Liver (tissue), 9 donors: ENCODE data around the gene STK17A. TPM values are rescaled to one million over a fixed set of nuclear protein-coding genes. Genes with fewer than 3 reads are reported as not detected.
A peak's percentile ranks its signal among the peaks of the same experiment; 100 is the strongest.

Experiments
- DNase-seq: peaks from one replicate; pipeline ENCODE4 v3.0.0-alpha.2; 2017; ENCODE audit warnings: low spot score
- H3K27ac ChIP-seq, 2 donors: one replicate each; pipeline ENCODE4 v1.7.0; 2013; ENCODE audit warnings: inconsistent platforms in 2 of 2, low read length in 2 of 2, control low read depth in 1 of 2, low read depth in 1 of 2, mild to moderate bottlenecking in 1 of 2
- H3K27me3 ChIP-seq, 4 donors: one replicate each; pipeline versions ENCODE4 v1.6.1 to v1.7.0; 2013; ENCODE audit warnings: low read length in 3 of 4, inconsistent platforms in 1 of 4, mild to moderate bottlenecking in 1 of 4, moderate library complexity in 1 of 4; ENCODE audit not compliant: control insufficient read depth in 4 of 4, insufficient read depth in 4 of 4
- H3K36me3 ChIP-seq, 4 donors: one replicate each; pipeline versions ENCODE4 v1.6.1 to v1.7.0; 2013; ENCODE audit warnings: low read length in 3 of 4, mild to moderate bottlenecking in 3 of 4, low read depth in 1 of 4, moderate library complexity in 1 of 4; ENCODE audit not compliant: control insufficient read depth in 4 of 4, insufficient read depth in 3 of 4
- H3K4me1 ChIP-seq, 4 donors: one replicate each; pipeline versions ENCODE4 v1.6.1 to v1.7.0; 2013; ENCODE audit warnings: low read length in 3 of 4, mild to moderate bottlenecking in 3 of 4, moderate library complexity in 1 of 4; ENCODE audit not compliant: control insufficient read depth in 4 of 4, insufficient read depth in 4 of 4
- H3K4me3 ChIP-seq, 3 donors: one replicate each; pipeline versions ENCODE4 v1.6.1 to v1.7.0; 2013; ENCODE audit warnings: low read length in 3 of 3, control low read depth in 1 of 3, low read depth in 1 of 3, mild to moderate bottlenecking in 1 of 3
- H3K9ac ChIP-seq, 2 donors: one replicate each; pipeline ENCODE4 v1.7.0; 2013; ENCODE audit warnings: low read length in 2 of 2, mild to moderate bottlenecking in 2 of 2, moderate library complexity in 2 of 2, control low read depth in 1 of 2, low read depth in 1 of 2
- H3K9me3 ChIP-seq, 4 donors: one replicate each; pipeline versions ENCODE4 v1.6.1 to v1.7.0; 2013; ENCODE audit warnings: low read length in 3 of 4; ENCODE audit not compliant: control insufficient read depth in 4 of 4
- ATF3 ChIP-seq: IDR thresholded peaks from 2 replicates; pipeline ENCODE4 v1.6.1; 2016; ENCODE audit warnings: antibody characterized with exemption
- CTCF ChIP-seq: fragments of 150-350 bp; IDR thresholded peaks from 2 replicates; pipeline ENCODE4 v1.5.1; 2017; ENCODE audit warnings: improper control_type of control experiment, low read depth, low read length; ENCODE audit not compliant: missing input control
- EGR1 ChIP-seq, 2 donors: IDR thresholded peaks; 2 replicates each; pipeline ENCODE4 v1.6.1; 2016 to 2018; ENCODE audit warnings: antibody characterized with exemption in 2 of 2, low read depth in 2 of 2
- FOXA1 ChIP-seq: IDR thresholded peaks from 2 replicates; pipeline ENCODE4 v1.6.1; 2016; ENCODE audit warnings: antibody characterized with exemption
- FOXA2 ChIP-seq: IDR thresholded peaks from 2 replicates; pipeline ENCODE4 v1.6.1; 2016; ENCODE audit warnings: antibody characterized with exemption
- GABPA ChIP-seq, 2 donors: IDR thresholded peaks in 1 of 2; conservative IDR thresholded peaks in 1 of 2; 2 replicates each; pipeline ENCODE4 v1.6.1; 2016; ENCODE audit warnings: antibody characterized with exemption in 2 of 2, mild to moderate bottlenecking in 1 of 2, moderate library complexity in 1 of 2
- HNF4A ChIP-seq, 2 donors: conservative IDR thresholded peaks; 2 replicates each; pipeline ENCODE4 v1.6.1; 2016; ENCODE audit warnings: antibody characterized with exemption in 2 of 2, mild to moderate bottlenecking in 2 of 2
- HNF4G ChIP-seq: IDR thresholded peaks from 2 replicates; pipeline ENCODE4 v1.6.1; 2016; ENCODE audit warnings: antibody characterized with exemption
- JUND ChIP-seq, 2 donors: IDR thresholded peaks; 2 replicates each; pipeline ENCODE4 v1.6.1; 2016; ENCODE audit warnings: antibody characterized with exemption in 2 of 2
- MAX ChIP-seq: IDR thresholded peaks from 2 replicates; pipeline ENCODE4 v1.6.1; 2016; ENCODE audit warnings: antibody characterized with exemption
- NR2F2 ChIP-seq: IDR thresholded peaks from 2 replicates; pipeline ENCODE4 v1.6.1; 2016; ENCODE audit warnings: antibody characterized with exemption
- REST ChIP-seq: IDR thresholded peaks from 2 replicates; pipeline ENCODE4 v1.6.1; 2016; ENCODE audit warnings: antibody characterized with exemption, mild to moderate bottlenecking
- RXRA ChIP-seq, 2 donors: IDR thresholded peaks; 2 replicates each; pipeline ENCODE4 v1.6.1; 2017 to 2018; ENCODE audit warnings: antibody characterized with exemption in 2 of 2, mild to moderate bottlenecking in 1 of 2
- SP1 ChIP-seq: IDR thresholded peaks from 2 replicates; pipeline ENCODE4 v1.6.1; 2018; ENCODE audit warnings: antibody characterized with exemption, mild to moderate bottlenecking
- TAF1 ChIP-seq: conservative IDR thresholded peaks from 2 replicates; pipeline ENCODE4 v1.6.1; 2016; ENCODE audit warnings: antibody characterized with exemption, mild to moderate bottlenecking
- YY1 ChIP-seq: IDR thresholded peaks from 2 replicates; pipeline ENCODE4 v1.6.1; 2016; ENCODE audit warnings: antibody characterized with exemption, mild to moderate bottlenecking
- ZBTB33 ChIP-seq: IDR thresholded peaks from 2 replicates; pipeline ENCODE4 v1.6.1; 2016; ENCODE audit warnings: antibody characterized with exemption
- WGBS: extraction: QIAGEN DNeasy Blood & Tissue Kit; methylation state at CpG from one replicate; pipeline ENCODE4 v1.1.7; 2013; 5-methylcytosine and 5-hydroxymethylcytosine counted together
- polyA plus RNA-seq, 2 donors: library from polyadenylated mRNA; stranded (reverse) in 1 of 2; unstranded in 1 of 2; fragments of 200-250 nt in 1 of 2; fragments of >200 nt in 1 of 2; fragmentation: Nextera tagmentation in 1 of 2; extraction: Ambion mirVana in 1 of 2; gene quantifications; one replicate each; pipeline versions ENCODE4 v1.2.1 to v1.2.3, GENCODE V29; 2013 to 2015
- total RNA-seq, 2 donors: library from RNA; depleted of rRNA; stranded (reverse); fragments of >200 nt; gene quantifications; one replicate each; pipeline ENCODE4 v1.2.3, GENCODE V29; 2014
- donor health status: healthy.
- donor health status: healthy.
- donor health status: healthy.
- donor health status: healthy.
- donor health status: healthy.

Gene STK17A
- total and polyA plus RNA-seq, 4 donors, result 3.0 to 18.2 (median 7.2) TPM

GRCh38 chr7:43646603-43647338, 63.9 kb downstream of the STK17A start:
- TF ChIP-seq EGR1 (IDR thresholded peaks at IDR 0.05; ENCODE audit: low read depth in 2 of 2), result no peak
- no peak for TF ChIP-seq JUND (IDR thresholded peaks at IDR 0.05)
- no peak for TF ChIP-seq GABPA (IDR thresholded peaks at IDR 0.05 in 1 of 2, conservative IDR thresholded peaks at IDR 0.05 in 1 of 2)
- no peak for TF ChIP-seq HNF4G
- TF ChIP-seq SP1, result no peak
- no peak for TF ChIP-seq ZBTB33
- TF ChIP-seq REST, result no peak
- no peak for TF ChIP-seq YY1
- TF ChIP-seq FOXA1, result no peak
- no peak for TF ChIP-seq HNF4A (conservative IDR thresholded peaks at IDR 0.05)
- TF ChIP-seq CTCF, result no peak
- TF ChIP-seq MAX, result no peak
- TF ChIP-seq ATF3, result no peak
- TF ChIP-seq FOXA2, result no peak
- no peak for TF ChIP-seq TAF1
- no peak for TF ChIP-seq RXRA (IDR thresholded peaks at IDR 0.05)
- no peak for TF ChIP-seq NR2F2
- WGBS, result 75% methylated on average over 8 of the region's 8 CpGs
- Histone ChIP-seq H3K27ac (peak overlapping the region; percentile 78), H3K27me3 (no peaks in the 10 kb centered on the region), H3K9me3 (no peaks in the 10 kb centered on the region), H3K4me1 (peaks cover 0 to 8% (median 4%) of the 10 kb centered on the region in 4 donors), H3K4me3 (no peak overlapping the region), H3K36me3 (peaks cover 2 to 15% (median 8%) of the 10 kb centered on the region in 4 donors), H3K9ac (no peak overlapping the region)
- no peak for DNase-seq
